ENCODE measurements around the gene RAB7B. TPM values are rescaled to one million over a fixed set of nuclear protein-coding genes. Genes with fewer than 3 reads are reported as not detected.

Gene RAB7B
- total and polyA plus RNA-seq, 4 donors: 0.08 to 0.89 (median 0.20) TPM; not detected in 1

DNA sequence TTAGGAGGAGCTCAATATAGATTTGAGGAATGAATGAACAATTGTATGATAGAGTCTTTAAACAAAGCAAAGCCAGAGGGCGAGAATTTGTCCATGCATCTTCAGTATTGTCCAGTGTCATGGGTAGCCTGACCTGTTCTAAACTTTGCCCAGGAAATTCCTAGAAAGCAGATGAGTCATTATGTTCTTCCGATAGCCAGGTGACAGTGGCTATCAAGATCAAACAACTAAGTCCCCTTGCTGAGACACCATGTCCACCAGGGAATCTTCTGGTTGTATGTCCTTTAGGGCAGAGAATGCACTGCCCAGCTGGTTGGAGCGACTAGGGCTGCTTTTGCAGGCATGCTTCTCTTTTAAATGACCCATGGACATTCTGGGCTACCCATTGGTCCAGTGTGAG lies 58.1 kb downstream of the RAB7B start:
- no peaks in the 10 kb centered on the region for H3K9me3 ChIP-seq (ENCODE audit: control insufficient read depth in 4 of 4, low read length in 3 of 4)
- TF ChIP-seq NR2F2 (IDR thresholded peaks at IDR 0.05) (no peak), RAD21 (IDR thresholded peaks at IDR 0.05) (no peak), YY1 (IDR thresholded peaks at IDR 0.05) (no peak), HNF4G (IDR thresholded peaks at IDR 0.05) (no peak), FOXA1 (IDR thresholded peaks at IDR 0.05) (no peak), RXRA (IDR thresholded peaks at IDR 0.05) (no peak), SP1 (IDR thresholded peaks at IDR 0.05) (no peak)
- TF ChIP-seq, protein P1, sequence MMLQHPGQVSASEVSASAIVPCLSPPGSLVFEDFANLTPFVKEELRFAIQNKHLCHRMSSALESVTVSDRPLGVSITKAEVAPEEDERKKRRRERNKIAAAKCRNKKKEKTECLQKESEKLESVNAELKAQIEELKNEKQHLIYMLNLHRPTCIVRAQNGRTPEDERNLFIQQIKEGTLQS (IDR thresholded peaks at IDR 0.05): no peak
- TF ChIP-seq, protein P2, sequence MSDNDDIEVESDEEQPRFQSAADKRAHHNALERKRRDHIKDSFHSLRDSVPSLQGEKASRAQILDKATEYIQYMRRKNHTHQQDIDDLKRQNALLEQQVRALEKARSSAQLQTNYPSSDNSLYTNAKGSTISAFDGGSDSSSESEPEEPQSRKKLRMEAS (IDR thresholded peaks at IDR 0.05): no peak
- TF ChIP-seq, protein P3, sequence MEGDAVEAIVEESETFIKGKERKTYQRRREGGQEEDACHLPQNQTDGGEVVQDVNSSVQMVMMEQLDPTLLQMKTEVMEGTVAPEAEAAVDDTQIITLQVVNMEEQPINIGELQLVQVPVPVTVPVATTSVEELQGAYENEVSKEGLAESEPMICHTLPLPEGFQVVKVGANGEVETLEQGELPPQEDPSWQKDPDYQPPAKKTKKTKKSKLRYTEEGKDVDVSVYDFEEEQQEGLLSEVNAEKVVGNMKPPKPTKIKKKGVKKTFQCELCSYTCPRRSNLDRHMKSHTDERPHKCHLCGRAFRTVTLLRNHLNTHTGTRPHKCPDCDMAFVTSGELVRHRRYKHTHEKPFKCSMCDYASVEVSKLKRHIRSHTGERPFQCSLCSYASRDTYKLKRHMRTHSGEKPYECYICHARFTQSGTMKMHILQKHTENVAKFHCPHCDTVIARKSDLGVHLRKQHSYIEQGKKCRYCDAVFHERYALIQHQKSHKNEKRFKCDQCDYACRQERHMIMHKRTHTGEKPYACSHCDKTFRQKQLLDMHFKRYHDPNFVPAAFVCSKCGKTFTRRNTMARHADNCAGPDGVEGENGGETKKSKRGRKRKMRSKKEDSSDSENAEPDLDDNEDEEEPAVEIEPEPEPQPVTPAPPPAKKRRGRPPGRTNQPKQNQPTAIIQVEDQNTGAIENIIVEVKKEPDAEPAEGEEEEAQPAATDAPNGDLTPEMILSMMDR (IDR thresholded peaks at IDR 0.05; ENCODE audit: low read depth, low read length, missing input control): no peak
- no peak overlapping the region for H3K4me3 ChIP-seq (ENCODE audit: low read depth in 1 of 3, low read length in 3 of 3)
- H3K27me3 ChIP-seq (ENCODE audit: control insufficient read depth in 4 of 4, insufficient read depth in 4 of 4, low read length in 3 of 4): peaks cover 0 to 4% (median 0%) of the 10 kb centered on the region in 4 donors
- H3K27ac ChIP-seq (ENCODE audit: low read depth in 1 of 2, low read length in 2 of 2): no peak overlapping the region
- H3K36me3 ChIP-seq (ENCODE audit: control insufficient read depth in 4 of 4, insufficient read depth in 3 of 4, low read depth in 1 of 4, low read length in 3 of 4): no peaks in the 10 kb centered on the region
- no peak overlapping the region for H3K9ac ChIP-seq (ENCODE audit: low read depth in 1 of 2, low read length in 2 of 2)
- no peak for DNase-seq (ENCODE audit: low spot score)
- H3K4me1 ChIP-seq (ENCODE audit: control insufficient read depth in 4 of 4, insufficient read depth in 4 of 4, low read length in 3 of 4): no peaks in the 10 kb centered on the region
- 65% methylated on average over 3 of the region's 3 CpGs for WGBS

DNA sequence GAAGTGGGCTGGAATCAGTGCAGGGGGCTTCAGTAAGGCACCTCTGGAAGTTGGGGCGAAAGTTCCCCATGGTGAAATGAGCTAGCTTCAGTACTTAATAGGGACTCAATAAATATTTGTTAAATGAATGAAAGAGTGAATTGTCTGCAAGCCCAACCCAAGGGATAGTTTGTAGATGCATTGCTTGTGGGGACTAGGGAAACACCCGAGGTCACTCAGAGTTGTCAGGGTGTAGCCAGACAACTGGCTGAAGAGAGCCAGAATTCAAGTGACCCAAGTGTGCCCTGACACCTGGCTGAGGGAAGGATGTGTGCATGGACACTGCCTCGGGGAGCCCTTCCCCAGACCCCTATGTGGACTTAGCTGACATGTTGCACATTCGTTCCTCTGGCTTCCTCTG lies 58.7 kb downstream of the RAB7B start:
- Histone ChIP-seq H3K4me3 (ENCODE audit: low read depth in 1 of 3, low read length in 3 of 3) (no peak overlapping the region), H3K9ac (ENCODE audit: low read depth in 1 of 2, low read length in 2 of 2) (no peak overlapping the region), H3K27me3 (ENCODE audit: control insufficient read depth in 4 of 4, insufficient read depth in 4 of 4, low read length in 3 of 4) (peaks cover 0 to 4% (median 0%) of the 10 kb centered on the region in 4 donors), H3K9me3 (ENCODE audit: control insufficient read depth in 4 of 4, low read length in 3 of 4) (no peaks in the 10 kb centered on the region), H3K27ac (ENCODE audit: low read depth in 1 of 2, low read length in 2 of 2) (no peak overlapping the region), H3K4me1 (ENCODE audit: control insufficient read depth in 4 of 4, insufficient read depth in 4 of 4, low read length in 3 of 4) (no peaks in the 10 kb centered on the region), H3K36me3 (ENCODE audit: control insufficient read depth in 4 of 4, insufficient read depth in 3 of 4, low read depth in 1 of 4, low read length in 3 of 4) (no peaks in the 10 kb centered on the region)
- 61% methylated on average over 4 of the region's 4 CpGs for WGBS
- DNase-seq (ENCODE audit: low spot score): no peak
- TF ChIP-seq EGR1 (IDR thresholded peaks at IDR 0.05; ENCODE audit: low read depth in 2 of 2) (no peak), HNF4G (IDR thresholded peaks at IDR 0.05) (no peak), HNF4A (conservative IDR thresholded peaks at IDR 0.05) (no peak), FOXA1 (IDR thresholded peaks at IDR 0.05) (no peak), JUND (IDR thresholded peaks at IDR 0.05) (no peak), FOXA2 (IDR thresholded peaks at IDR 0.05) (no peak), TAF1 (conservative IDR thresholded peaks at IDR 0.05) (no peak), RXRA (IDR thresholded peaks at IDR 0.05) (no peak), SP1 (IDR thresholded peaks at IDR 0.05) (no peak)
- TF ChIP-seq, protein P2 (IDR thresholded peaks at IDR 0.05): no peak
- TF ChIP-seq, protein P3 (IDR thresholded peaks at IDR 0.05; ENCODE audit: low read depth, low read length, missing input control): no peak
- TF ChIP-seq, protein P1 (IDR thresholded peaks at IDR 0.05): no peak
- TF ChIP-seq, protein P4, sequence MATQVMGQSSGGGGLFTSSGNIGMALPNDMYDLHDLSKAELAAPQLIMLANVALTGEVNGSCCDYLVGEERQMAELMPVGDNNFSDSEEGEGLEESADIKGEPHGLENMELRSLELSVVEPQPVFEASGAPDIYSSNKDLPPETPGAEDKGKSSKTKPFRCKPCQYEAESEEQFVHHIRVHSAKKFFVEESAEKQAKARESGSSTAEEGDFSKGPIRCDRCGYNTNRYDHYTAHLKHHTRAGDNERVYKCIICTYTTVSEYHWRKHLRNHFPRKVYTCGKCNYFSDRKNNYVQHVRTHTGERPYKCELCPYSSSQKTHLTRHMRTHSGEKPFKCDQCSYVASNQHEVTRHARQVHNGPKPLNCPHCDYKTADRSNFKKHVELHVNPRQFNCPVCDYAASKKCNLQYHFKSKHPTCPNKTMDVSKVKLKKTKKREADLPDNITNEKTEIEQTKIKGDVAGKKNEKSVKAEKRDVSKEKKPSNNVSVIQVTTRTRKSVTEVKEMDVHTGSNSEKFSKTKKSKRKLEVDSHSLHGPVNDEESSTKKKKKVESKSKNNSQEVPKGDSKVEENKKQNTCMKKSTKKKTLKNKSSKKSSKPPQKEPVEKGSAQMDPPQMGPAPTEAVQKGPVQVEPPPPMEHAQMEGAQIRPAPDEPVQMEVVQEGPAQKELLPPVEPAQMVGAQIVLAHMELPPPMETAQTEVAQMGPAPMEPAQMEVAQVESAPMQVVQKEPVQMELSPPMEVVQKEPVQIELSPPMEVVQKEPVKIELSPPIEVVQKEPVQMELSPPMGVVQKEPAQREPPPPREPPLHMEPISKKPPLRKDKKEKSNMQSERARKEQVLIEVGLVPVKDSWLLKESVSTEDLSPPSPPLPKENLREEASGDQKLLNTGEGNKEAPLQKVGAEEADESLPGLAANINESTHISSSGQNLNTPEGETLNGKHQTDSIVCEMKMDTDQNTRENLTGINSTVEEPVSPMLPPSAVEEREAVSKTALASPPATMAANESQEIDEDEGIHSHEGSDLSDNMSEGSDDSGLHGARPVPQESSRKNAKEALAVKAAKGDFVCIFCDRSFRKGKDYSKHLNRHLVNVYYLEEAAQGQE (IDR thresholded peaks at IDR 0.05): no peak
